IPS-20b (cell line): ENCODE measurements around the gene SLAMF8.

Source experiments
- H3K27ac ChIP-seq: one replicate; pipeline ENCODE4 v1.5.1; 2013; ENCODE audit warnings: low read length
- H3K27me3 ChIP-seq: 2 replicates; pipeline ENCODE4 v1.6.1; 2013; ENCODE audit warnings: mild to moderate bottlenecking, low read length, inconsistent platforms; ENCODE audit not compliant: insufficient read depth
- H3K36me3 ChIP-seq: 2 replicates; pipeline ENCODE4 v1.6.1; 2013; ENCODE audit warnings: low read depth, mild to moderate bottlenecking, inconsistent platforms, low read length, moderate library complexity; ENCODE audit not compliant: insufficient read depth
- H3K4me1 ChIP-seq: 2 replicates; pipeline ENCODE4 v1.6.1; 2013; ENCODE audit warnings: mild to moderate bottlenecking, control low read depth, inconsistent platforms, low read length, moderate library complexity; ENCODE audit not compliant: insufficient read depth
- H3K4me3 ChIP-seq: 2 replicates; pipeline ENCODE4 v1.5.1; 2013; ENCODE audit warnings: mild to moderate bottlenecking, low read length, inconsistent platforms
- H3K9ac ChIP-seq: 2 replicates; pipeline ENCODE4 v1.6.1; 2013; ENCODE audit warnings: low read depth, mild to moderate bottlenecking, inconsistent platforms, low read length, moderate library complexity
- H3K9me3 ChIP-seq: 2 replicates; pipeline ENCODE4 v1.6.1; 2013; ENCODE audit warnings: mild to moderate bottlenecking, low read depth, low read length, inconsistent platforms; ENCODE audit not compliant: insufficient read depth

The SLAMF8 gene

DNA sequence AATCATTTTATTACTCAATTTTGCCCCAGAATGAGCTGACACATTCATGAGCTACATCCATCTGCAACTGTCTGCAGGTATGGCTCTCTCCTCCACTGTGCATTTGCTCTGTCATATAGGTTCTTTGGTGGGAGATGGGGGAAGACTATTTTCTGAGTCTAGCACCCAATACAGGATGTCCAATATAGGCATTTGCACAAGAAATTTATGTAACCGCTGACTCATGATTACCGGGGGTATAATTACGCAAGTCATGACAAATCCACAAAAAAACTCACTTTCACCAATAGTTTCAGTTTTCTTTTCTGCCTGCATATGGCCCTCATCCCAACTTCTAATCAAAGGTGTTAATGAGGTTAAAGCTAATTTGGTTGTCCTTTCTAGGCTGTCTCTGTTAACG, 53.3 kb downstream of the SLAMF8 start:
- no peak overlapping the region for H3K27ac ChIP-seq
- H3K4me3 ChIP-seq = no peak overlapping the region

DNA sequence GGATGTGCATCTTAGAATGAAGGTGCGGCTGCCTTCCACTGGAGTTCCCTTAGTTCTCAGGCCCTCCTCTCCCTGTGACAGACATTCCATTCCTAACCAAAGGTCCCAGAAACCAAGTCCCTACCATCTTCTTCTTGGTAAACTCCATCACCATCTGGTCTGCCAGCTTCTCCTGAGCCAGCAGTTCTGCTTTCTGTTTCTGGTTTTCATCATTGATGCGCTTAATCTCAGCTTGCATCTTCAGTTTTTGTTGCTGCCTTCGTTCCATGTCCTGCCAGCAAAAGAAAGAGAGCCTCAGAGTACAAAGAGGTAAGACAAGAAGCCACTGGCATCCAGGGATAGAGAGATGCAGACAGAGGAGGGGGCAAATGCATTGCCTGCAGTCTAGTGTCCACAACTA, 53.8 kb downstream of the SLAMF8 start:
- no peak overlapping the region for H3K27ac ChIP-seq

More for the DNA sequence above, 53.3 kb downstream of the SLAMF8 start:
- no peaks in the 10 kb centered on the region for H3K27me3 ChIP-seq
- no peaks in the 10 kb centered on the region for H3K4me1 ChIP-seq
- H3K36me3 ChIP-seq = no peaks in the 10 kb centered on the region
- H3K9ac ChIP-seq = no peak overlapping the region
- H3K9me3 ChIP-seq = no peaks in the 10 kb centered on the region

DNA sequence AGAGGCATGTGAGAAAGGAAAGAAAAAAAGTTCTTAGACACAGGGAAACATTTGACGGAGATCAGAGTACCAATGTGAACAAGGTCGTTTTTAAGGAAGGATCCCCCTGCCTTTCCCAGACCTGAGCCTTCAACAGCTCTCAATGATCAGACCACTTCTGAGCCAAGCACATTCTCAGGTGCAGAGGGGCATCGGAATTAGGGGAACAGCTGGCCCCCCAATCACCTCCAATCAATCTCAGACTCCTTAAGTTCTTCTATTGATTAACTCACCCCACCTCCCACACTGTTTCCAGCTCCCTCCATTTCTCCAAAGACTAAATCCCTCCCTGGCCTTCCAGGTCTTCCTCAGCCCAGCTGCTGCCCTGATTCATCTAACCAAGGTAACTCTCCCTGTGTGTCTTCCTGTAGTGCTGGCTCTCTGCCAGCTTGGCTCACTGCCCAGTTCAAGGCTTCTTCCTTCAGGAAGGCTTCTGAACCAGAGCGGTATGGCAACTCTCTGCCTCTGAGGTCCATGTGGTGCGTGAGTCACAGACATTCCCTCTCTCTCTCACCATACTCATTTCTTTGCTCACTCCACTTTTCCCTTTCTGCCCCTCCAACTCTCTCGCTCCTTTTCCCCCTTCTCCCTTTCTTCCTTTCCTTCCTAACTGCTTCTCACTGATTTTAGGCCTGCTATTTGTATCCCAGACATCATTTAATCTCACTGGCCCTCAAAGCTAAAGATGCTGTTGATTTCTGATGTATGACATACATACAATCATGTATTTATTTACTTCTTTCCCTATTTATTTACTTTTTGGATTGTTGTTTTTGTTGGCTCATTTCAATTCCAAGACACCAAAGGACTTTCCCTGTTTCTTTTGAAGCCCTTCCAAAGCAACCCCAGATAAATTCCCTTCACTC, 55.2 kb downstream of the SLAMF8 start:
- Histone ChIP-seq H3K9me3 (no peaks in the 10 kb centered on the region), H3K27ac (no peak overlapping the region), H3K27me3 (no peaks in the 10 kb centered on the region), H3K36me3 (no peaks in the 10 kb centered on the region), H3K9ac (no peak overlapping the region), H3K4me3 (no peak overlapping the region), H3K4me1 (no peaks in the 10 kb centered on the region)

More for the DNA sequence above, 53.8 kb downstream of the SLAMF8 start:
- Histone ChIP-seq H3K36me3 (no peaks in the 10 kb centered on the region), H3K4me3 (no peak overlapping the region), H3K9ac (no peak overlapping the region), H3K9me3 (no peaks in the 10 kb centered on the region), H3K27me3 (no peaks in the 10 kb centered on the region), H3K4me1 (no peaks in the 10 kb centered on the region)

DNA sequence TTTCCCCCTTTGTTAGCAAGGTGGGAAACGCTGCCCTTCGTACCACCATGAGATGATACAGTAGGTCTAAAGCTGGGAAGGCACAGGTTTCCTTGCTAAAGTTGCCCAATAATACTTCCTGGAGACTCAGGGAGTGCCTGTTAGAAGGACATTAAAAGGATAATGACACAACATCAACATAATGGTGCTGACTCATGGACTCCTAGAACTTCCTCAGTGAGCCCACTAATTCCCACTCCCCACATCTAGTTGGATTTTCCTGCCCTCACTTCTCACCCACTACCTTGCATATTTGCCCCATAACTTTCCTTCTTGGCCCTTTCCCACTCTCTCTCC, 55.8 kb downstream of the SLAMF8 start:
- Histone ChIP-seq H3K27me3 (no peaks in the 10 kb centered on the region), H3K4me1 (no peaks in the 10 kb centered on the region), H3K27ac (no peak overlapping the region), H3K4me3 (no peak overlapping the region), H3K9ac (no peak overlapping the region), H3K9me3 (no peaks in the 10 kb centered on the region), H3K36me3 (no peaks in the 10 kb centered on the region)

DNA sequence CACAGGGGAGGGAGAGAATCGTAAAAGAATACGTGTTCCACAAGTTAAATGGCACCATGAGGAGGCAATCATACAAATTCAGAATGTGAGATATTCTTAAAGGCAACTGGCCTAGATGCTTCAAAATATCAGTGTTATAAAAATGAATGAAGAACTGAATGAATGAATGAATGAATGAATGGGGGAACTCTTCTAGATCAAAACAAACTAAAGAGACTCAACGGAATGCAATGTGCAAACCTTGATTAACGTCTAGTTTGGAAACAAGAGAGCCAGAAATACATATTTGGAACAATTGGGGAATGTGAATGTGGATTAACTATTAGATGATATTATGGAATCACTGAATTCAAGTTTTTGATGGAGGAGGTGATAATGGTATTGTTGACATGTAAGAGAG, 56.5 kb downstream of the SLAMF8 start:
- Histone ChIP-seq H3K4me1 (no peaks in the 10 kb centered on the region), H3K27ac (no peak overlapping the region), H3K4me3 (no peak overlapping the region), H3K9me3 (no peaks in the 10 kb centered on the region), H3K36me3 (no peaks in the 10 kb centered on the region), H3K27me3 (no peaks in the 10 kb centered on the region), H3K9ac (no peak overlapping the region)

DNA sequence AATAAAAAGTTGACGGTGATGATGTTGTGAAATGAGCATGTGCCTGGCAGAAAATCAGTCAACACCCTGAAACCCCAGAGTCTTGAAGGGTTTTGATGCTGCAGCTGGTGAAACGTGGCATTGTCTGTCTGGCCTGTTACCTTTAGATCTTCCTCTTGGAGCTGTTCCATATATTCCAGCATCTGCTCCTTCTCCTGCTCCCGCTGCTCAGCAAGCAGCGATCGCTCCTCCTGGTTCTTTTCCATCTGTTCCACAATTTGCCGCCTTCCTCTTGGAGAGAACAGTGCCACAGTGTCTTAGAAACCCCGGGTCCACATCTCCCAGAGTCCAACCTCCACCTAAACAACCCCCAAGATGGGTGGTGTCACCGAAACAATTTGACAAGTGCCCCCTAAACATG, 57.6 kb downstream of the SLAMF8 start:
- Histone ChIP-seq H3K4me3 (no peak overlapping the region), H3K4me1 (no peaks in the 10 kb centered on the region), H3K27me3 (no peaks in the 10 kb centered on the region), H3K9me3 (no peaks in the 10 kb centered on the region), H3K27ac (no peak overlapping the region), H3K9ac (no peak overlapping the region), H3K36me3 (no peaks in the 10 kb centered on the region)
